Upper lobe of left lung (tissue), 4 donors: Measurements from ENCODE around the gene PEX13.

Experiments used
- CTCF ChIP-seq, 6 experiments: fragments of 450-650 bp in 4 of 6; fragments of 200-600 bp in 2 of 6; sonication (generic) in 2 of 6; IDR thresholded peaks; one replicate each; pipeline ENCODE4 v1.5.1; 2016 to 2019; ENCODE audit warnings: antibody characterized with exemption in 6 of 6
- POLR2AphosphoS5 ChIP-seq, 2 donors: sonication (generic); formaldehyde crosslinking; IDR thresholded peaks; one replicate each; pipeline ENCODE4 v1.5.1; 2017; ENCODE audit warnings: antibody characterized with exemption in 2 of 2

DNA sequence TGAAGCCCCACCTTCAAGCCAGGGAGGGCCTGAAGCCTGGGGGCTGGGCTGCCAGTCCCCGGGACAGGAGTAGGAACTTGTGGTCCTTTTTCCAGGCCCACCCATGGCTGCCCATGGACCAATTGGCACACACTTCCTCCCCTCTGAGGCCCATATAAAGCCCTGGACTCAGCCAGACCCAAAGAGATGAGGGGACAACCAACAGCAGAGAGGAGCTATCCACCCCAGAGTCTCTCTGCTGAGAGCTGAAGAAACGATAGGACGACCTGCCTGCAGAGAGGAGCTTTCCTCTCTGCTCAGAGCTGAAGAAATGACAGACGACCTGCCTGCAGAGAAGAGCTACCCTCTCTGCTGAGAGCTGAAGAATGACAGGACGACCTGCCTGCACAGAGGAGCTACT lies 43.8 kb upstream of the PEX13 start:
- TF ChIP-seq POLR2AphosphoS5 (IDR thresholded peaks at IDR 0.05), result no peak
- no peak for TF ChIP-seq CTCF (IDR thresholded peaks at IDR 0.05)
